IPS-20b (cell line): ENCODE measurements around the gene EEA1.

Experiments used
- H3K27ac ChIP-seq: one replicate; pipeline ENCODE4 v1.5.1; 2013; ENCODE audit warnings: low read length
- H3K27me3 ChIP-seq: 2 replicates; pipeline ENCODE4 v1.6.1; 2013; ENCODE audit warnings: mild to moderate bottlenecking, low read length, inconsistent platforms; ENCODE audit not compliant: insufficient read depth
- H3K36me3 ChIP-seq: 2 replicates; pipeline ENCODE4 v1.6.1; 2013; ENCODE audit warnings: low read depth, mild to moderate bottlenecking, inconsistent platforms, low read length, moderate library complexity; ENCODE audit not compliant: insufficient read depth
- H3K4me1 ChIP-seq: 2 replicates; pipeline ENCODE4 v1.6.1; 2013; ENCODE audit warnings: mild to moderate bottlenecking, control low read depth, inconsistent platforms, low read length, moderate library complexity; ENCODE audit not compliant: insufficient read depth
- H3K4me3 ChIP-seq: 2 replicates; pipeline ENCODE4 v1.5.1; 2013; ENCODE audit warnings: mild to moderate bottlenecking, low read length, inconsistent platforms
- H3K9ac ChIP-seq: 2 replicates; pipeline ENCODE4 v1.6.1; 2013; ENCODE audit warnings: low read depth, mild to moderate bottlenecking, inconsistent platforms, low read length, moderate library complexity
- H3K9me3 ChIP-seq: 2 replicates; pipeline ENCODE4 v1.6.1; 2013; ENCODE audit warnings: mild to moderate bottlenecking, low read depth, low read length, inconsistent platforms; ENCODE audit not compliant: insufficient read depth

The EEA1 gene

DNA sequence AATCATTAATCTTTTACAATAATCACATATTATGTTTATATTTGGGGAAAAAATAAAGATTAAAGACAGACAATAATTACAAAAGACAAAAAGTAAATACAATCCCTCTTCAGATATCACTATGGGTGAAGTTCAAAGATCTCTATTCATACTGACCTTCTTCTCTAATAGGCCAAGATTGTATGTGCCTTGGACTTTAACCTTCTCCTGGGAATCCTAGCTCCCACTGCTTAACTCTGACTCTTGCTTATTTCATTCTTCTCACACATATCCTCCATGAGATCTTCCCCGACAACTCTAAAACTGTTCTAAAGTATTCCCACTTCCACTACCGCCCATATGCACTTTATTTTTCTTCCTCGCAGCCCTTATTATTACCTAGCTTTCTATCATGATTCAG is 83.8 kb downstream of the EEA1 start:
- H3K9ac ChIP-seq: no peak overlapping the region
- H3K27me3 ChIP-seq: no peaks in the 10 kb centered on the region
- H3K9me3 ChIP-seq: no peaks in the 10 kb centered on the region
- H3K4me3 ChIP-seq: no peak overlapping the region
- peaks cover 3% of the 10 kb centered on the region; the same call in 1 of the 2 replicates for H3K36me3 ChIP-seq
- H3K4me1 ChIP-seq: no peaks in the 10 kb centered on the region
- H3K27ac ChIP-seq: no peak overlapping the region

DNA sequence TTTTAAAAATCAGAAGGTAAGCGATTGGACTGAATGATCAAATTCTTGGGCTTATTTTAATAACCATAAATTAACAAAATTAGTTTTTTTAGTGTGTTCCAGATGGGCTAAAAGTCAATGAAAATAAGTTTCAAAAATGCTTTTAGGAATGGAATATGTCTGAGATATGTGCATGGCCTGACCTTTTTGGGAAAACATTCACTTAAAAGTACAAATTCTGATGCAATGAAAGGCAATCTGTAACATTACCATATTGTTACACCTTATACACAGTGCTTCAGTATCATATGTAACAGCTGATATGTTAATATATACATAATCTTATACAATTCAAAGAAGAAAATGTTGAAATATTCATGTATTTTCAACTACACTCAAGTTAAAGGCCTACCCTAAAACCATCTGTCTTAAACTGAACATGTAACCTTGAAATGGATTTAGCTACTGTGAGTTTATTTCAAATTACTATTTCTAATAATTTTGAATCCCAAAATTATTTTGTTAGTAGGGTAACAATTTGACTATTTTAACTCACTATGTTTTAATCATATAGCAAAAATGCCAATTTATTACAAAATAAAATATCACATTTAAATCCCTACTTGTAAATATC is 84.8 kb downstream of the EEA1 start:
- Histone ChIP-seq H3K9me3 (no peaks in the 10 kb centered on the region), H3K36me3 (0 out of 2 replicates have a peak, but pooled peaks cover 3% of the 10 kb centered on the region), H3K4me1 (no peaks in the 10 kb centered on the region), H3K27me3 (no peaks in the 10 kb centered on the region), H3K4me3 (no peak overlapping the region), H3K27ac (no peak overlapping the region), H3K9ac (no peak overlapping the region)

DNA sequence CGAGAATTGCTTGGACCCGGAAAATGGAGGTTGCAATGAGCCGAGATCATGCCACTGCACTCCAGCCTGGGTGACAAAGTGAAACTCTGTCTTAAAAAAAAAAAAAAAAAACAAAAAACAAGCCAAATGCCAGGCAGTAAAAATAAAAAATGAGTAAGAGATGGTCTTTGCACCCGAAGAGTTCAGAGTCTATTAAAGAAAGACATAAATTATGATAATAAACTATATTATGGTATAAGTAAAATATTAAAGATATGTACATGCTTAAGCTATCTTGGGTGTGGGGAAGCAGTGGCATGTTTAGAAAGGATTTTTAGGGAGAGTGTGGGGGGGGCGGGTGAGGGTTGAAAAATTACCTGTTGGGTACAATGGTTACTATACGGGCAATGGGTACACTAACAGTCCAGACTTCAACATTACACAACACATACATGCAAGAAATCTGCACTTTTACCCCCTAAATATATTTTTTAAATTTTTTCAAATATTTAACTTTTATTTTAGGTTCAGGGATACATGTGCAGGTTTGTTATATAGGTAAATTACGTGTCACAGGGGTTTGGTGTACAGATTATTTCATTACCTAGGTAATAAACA is 99.3 kb downstream of the EEA1 start:
- Histone ChIP-seq H3K4me3 (no peak overlapping the region), H3K27me3 (no peaks in the 10 kb centered on the region), H3K9me3 (no peaks in the 10 kb centered on the region), H3K27ac (no peak overlapping the region), H3K9ac (no peak overlapping the region), H3K36me3 (0 out of 2 replicates have a peak, but pooled peaks cover 3% of the 10 kb centered on the region), H3K4me1 (no peaks in the 10 kb centered on the region)

DNA sequence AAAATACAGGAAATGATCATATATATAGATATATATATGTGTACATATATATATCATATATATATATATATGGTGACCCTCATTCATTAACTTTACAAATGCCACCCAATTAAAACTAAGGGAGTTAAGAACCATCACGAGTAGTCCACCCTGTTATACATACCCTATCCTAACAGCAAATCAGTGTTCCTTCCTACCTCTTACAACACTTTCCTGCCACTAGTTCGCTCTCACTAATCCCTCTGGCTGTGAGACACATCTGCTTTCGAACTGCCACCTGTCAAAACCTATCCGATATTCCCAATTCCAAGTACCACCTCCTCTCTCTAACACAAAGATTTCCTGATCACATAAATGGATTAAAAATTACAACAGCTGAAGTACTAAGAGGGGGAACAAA is 100.5 kb downstream of the EEA1 start:
- no peaks in the 10 kb centered on the region for H3K27me3 ChIP-seq
- H3K9ac ChIP-seq: no peak overlapping the region
- no peak overlapping the region for H3K27ac ChIP-seq
- H3K9me3 ChIP-seq: no peaks in the 10 kb centered on the region
- no peak overlapping the region for H3K4me3 ChIP-seq
- no peaks in the 10 kb centered on the region for H3K4me1 ChIP-seq
- 0 out of 2 replicates have a peak, but pooled peaks cover 3% of the 10 kb centered on the region for H3K36me3 ChIP-seq

DNA sequence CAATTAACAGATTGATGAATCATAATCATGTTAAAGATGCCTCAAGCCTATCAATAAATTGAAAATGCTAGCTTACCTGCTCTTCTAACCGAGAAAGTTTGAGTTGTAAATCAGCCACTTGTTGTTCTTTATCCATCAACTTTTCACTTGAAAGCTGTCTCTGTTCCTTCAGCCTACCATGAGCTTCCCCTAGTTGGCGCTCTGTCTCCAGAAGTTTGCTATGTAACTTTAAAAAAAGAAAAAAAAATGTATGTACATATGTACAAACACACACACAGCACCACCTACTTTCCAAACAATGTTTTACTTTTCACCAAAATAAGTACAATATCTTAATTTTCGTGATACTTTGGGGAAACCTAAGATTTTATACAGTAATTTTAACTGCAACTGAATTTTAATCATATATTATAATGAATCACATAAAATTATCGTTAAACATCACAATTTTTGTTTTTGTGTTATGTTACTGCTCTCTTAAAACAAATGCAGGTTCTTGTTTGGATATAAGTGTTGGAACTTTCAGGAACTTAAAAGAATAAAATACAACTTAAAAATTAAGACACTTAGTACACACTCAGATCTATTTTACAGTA is 101.2 kb downstream of the EEA1 start:
- Histone ChIP-seq H3K4me1 (no peaks in the 10 kb centered on the region), H3K27me3 (no peaks in the 10 kb centered on the region), H3K9ac (no peak overlapping the region), H3K9me3 (no peaks in the 10 kb centered on the region), H3K27ac (no peak overlapping the region), H3K36me3 (0 out of 2 replicates have a peak, but pooled peaks cover 3% of the 10 kb centered on the region), H3K4me3 (no peak overlapping the region)

DNA sequence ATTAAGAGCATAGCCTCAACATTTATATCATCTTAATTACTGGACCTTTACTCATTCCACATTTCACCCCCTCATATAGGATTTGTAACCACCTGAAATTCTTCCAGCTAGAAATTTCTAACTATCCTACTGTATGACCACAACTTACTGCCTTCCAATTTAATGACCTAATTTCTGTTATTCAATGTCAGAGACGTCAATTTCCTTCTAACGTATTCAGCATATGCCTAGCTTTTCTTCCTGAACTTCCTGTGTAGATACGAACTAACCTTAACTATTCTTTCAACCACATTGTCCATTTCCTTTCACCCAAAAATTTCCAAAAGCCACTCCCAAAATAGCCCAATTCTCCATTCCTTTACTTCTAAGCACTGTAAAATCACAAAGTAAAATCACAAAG is 108.0 kb downstream of the EEA1 start:
- no peaks in the 10 kb centered on the region for H3K27me3 ChIP-seq
- no peaks in the 10 kb centered on the region for H3K4me1 ChIP-seq
- H3K9me3 ChIP-seq: no peaks in the 10 kb centered on the region
- no peak overlapping the region for H3K4me3 ChIP-seq
- 0 out of 2 replicates have a peak, but pooled peaks cover 2% of the 10 kb centered on the region for H3K36me3 ChIP-seq
- H3K9ac ChIP-seq: no peak overlapping the region
- no peak overlapping the region for H3K27ac ChIP-seq

DNA sequence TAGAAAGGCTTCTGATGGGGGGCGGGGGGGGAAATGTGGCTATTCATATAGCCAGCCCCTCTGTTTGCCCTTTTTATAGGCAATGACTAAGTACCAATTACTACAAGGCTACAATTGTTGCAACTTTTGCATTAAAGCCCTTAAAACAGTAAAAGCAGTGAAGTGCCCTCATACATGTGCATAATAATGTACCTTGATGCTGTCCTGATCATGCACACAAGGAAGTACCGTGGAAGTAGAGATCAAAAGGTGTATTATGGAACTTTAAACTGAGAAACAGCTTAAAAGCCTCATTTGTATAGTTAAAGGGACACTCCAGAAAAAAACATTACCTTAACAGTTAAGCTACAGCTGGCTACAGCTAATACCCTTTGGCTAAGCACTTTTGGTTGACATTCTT is 114.5 kb downstream of the EEA1 start:
- no peak overlapping the region for H3K9ac ChIP-seq
- H3K4me1 ChIP-seq: no peaks in the 10 kb centered on the region
- no peaks in the 10 kb centered on the region for H3K27me3 ChIP-seq
- no peak overlapping the region for H3K27ac ChIP-seq
- H3K9me3 ChIP-seq: no peaks in the 10 kb centered on the region
- H3K4me3 ChIP-seq: no peak overlapping the region
- peaks cover 4% of the 10 kb centered on the region; the same call in 1 of the 2 replicates for H3K36me3 ChIP-seq

DNA sequence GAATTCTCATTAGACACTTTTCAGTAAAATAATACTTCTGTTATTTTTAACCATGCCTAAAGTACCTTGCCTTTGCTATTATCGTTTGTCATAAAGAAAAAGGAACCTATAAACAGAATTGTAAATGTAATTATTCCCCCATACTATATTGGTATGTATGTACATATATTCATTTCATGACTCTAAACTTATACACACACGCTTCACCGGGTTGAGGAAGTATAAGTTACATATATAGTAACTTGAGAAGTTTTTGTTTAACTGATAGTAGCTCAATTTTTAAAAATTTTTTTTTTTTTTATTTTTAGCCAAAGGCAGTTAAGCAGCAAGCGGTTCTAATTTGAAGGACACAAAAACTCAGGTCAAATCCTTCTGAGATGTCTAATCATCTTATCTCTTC is 118.7 kb downstream of the EEA1 start:
- H3K4me3 ChIP-seq: no peak overlapping the region
- no peak overlapping the region for H3K9ac ChIP-seq
- no peak overlapping the region for H3K27ac ChIP-seq
- H3K9me3 ChIP-seq: no peaks in the 10 kb centered on the region
- H3K27me3 ChIP-seq: no peaks in the 10 kb centered on the region
- H3K4me1 ChIP-seq: no peaks in the 10 kb centered on the region
- H3K36me3 ChIP-seq: peaks cover 12% of the 10 kb centered on the region; the same call in 1 of the 2 replicates

DNA sequence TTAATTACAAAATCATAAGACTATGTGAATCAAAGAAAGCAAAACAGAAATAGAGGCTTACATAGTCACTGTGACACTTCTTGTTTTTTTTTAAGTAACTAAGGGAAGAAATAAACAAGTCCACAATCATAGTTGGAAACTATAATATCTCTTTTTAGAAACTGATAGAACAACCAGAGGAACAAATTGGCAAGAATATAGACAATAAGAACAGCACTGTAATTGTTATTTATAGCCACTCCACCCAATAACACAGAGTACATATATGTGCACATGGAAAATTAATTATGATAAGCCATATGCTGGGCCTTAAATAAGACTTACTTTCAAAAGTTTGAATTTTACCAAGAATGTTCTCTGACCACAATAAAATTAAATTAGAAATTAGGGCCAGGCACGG is 125.2 kb downstream of the EEA1 start:
- H3K4me1 ChIP-seq: no peaks in the 10 kb centered on the region
- H3K36me3 ChIP-seq: peaks cover 20% of the 10 kb centered on the region
- H3K9me3 ChIP-seq: no peaks in the 10 kb centered on the region
- H3K4me3 ChIP-seq: no peak overlapping the region
- no peak overlapping the region for H3K27ac ChIP-seq
- no peaks in the 10 kb centered on the region for H3K27me3 ChIP-seq
- H3K9ac ChIP-seq: no peak overlapping the region

DNA sequence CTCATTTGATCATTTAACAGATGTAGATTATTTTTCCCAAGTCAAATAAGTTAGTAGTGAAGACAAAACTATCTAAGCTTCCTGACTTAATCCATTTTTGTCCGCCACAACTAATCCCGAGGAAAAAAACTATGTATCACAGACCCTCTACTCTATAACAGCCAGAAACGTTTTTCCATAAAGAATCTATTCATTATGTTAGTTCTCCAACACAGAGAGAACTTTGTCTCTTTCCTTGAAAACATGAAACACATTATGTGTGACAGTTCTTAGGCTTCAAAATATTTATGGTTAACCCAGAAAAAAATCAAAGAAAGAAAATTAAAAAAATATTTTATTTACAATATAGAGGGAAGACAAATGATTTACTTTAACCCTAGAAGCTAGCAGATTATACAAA is 126.2 kb downstream of the EEA1 start:
- H3K4me1 ChIP-seq: no peaks in the 10 kb centered on the region
- H3K9me3 ChIP-seq: no peaks in the 10 kb centered on the region
- peaks cover 16% of the 10 kb centered on the region for H3K36me3 ChIP-seq
- no peaks in the 10 kb centered on the region for H3K27me3 ChIP-seq
- no peak overlapping the region for H3K4me3 ChIP-seq
- H3K27ac ChIP-seq: no peak overlapping the region
- no peak overlapping the region for H3K9ac ChIP-seq

DNA sequence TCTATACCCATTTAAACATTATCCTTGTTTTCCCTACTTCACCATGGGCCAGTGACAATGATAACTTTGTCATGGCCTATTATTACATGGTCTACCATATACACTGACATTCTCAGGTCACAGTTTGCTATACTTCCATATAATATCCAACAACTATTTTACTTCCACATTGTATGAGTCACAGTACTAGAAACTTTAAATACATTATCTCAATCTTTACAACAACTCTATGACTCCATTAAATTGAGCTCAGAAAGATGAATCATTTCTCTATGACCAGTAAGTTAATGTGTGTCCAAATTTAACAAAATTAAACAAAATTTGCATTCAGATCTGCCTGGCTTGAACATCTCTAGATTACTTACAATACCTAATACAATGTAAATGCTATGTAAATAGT is 132.4 kb downstream of the EEA1 start:
- H3K27ac ChIP-seq: no peak overlapping the region
- no peaks in the 10 kb centered on the region for H3K27me3 ChIP-seq
- H3K9me3 ChIP-seq: no peaks in the 10 kb centered on the region
- H3K36me3 ChIP-seq: peaks cover 11% of the 10 kb centered on the region
- H3K9ac ChIP-seq: no peak overlapping the region
- no peaks in the 10 kb centered on the region for H3K4me1 ChIP-seq
- no peak overlapping the region for H3K4me3 ChIP-seq

DNA sequence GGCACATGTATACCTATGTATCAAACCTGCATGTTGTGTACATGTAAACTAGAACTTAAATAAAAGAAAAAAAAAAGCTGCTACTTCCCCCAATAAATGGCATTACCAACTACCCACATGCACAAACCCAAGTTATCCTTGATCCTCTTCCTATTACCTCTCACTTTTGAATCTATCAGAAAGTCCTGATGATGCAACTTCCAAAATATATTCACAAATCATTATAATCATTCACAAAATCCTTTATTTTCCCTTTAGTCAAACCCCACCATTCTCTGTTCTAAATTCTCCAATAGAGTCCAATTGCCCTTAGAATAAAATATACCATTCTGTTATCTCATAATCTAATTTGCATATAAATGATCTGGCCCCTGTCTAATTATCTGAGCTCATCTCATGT is 134.3 kb downstream of the EEA1 start:
- H3K27ac ChIP-seq: no peak overlapping the region
- H3K27me3 ChIP-seq: no peaks in the 10 kb centered on the region
- H3K9me3 ChIP-seq: no peaks in the 10 kb centered on the region
- no peaks in the 10 kb centered on the region for H3K4me1 ChIP-seq
- peaks cover 4% of the 10 kb centered on the region for H3K36me3 ChIP-seq
- H3K9ac ChIP-seq: no peak overlapping the region
- no peak overlapping the region for H3K4me3 ChIP-seq
